Bronchial epithelial cell (primary cell): ENCODE results near the gene PLD1. TPM values are rescaled to one million over a fixed set of nuclear protein-coding genes. Genes with fewer than 3 reads are reported as not detected.

Experiments
- DNase-seq: peaks from one replicate; pipeline ENCODE4 v3.0.0-alpha.2; 2010; ENCODE audit warnings: low read depth
- FAIRE-seq: peaks from 2 replicates; lab custom pipeline; 2011; peaks lifted over from hg19 to GRCh38; lab: Jason Lieb, UNC
- H3K27me3 ChIP-seq: 2 replicates; pipeline ENCODE4 v1.5.1; 2011; ENCODE audit warnings: low read length; ENCODE audit not compliant: control insufficient read depth, insufficient read depth
- H3K36me3 ChIP-seq: 2 replicates; pipeline ENCODE4 v1.5.1; 2011; ENCODE audit warnings: low read length; ENCODE audit not compliant: control insufficient read depth, insufficient read depth
- H3K4me3 ChIP-seq: 2 replicates; pipeline ENCODE4 v1.5.1; 2011; ENCODE audit warnings: mild to moderate bottlenecking, low read depth, low read length, control low read depth
- total RNA-seq: library from RNA; depleted of rRNA; stranded (reverse); fragments of >200 nt; gene quantifications from 2 replicates; pipeline ENCODE4 v1.2.1, GENCODE V29; 2014
- TF ChIP-seq, protein P1 (sequence below): IDR thresholded peaks from 2 replicates; pipeline ENCODE4 v1.5.1; 2011; ENCODE audit warnings: mild to moderate bottlenecking, moderate library complexity, low read length, control low read depth, inconsistent platforms; ENCODE audit not compliant: insufficient read depth, severe bottlenecking

The PLD1 gene
- total RNA-seq, 1 donor from 2014 or later, result 10.5 TPM

GRCh38 chr3:171811913-171812335, 1.6 kb upstream of the PLD1 start:
- FAIRE-seq, result no peak
- peak; percentile 59 for DNase-seq
- Histone ChIP-seq H3K36me3 (no peaks in the 10 kb centered on the region), H3K27me3 (no peaks in the 10 kb centered on the region), H3K4me3 (no peak overlapping the region)
- TF ChIP-seq, protein P1, sequence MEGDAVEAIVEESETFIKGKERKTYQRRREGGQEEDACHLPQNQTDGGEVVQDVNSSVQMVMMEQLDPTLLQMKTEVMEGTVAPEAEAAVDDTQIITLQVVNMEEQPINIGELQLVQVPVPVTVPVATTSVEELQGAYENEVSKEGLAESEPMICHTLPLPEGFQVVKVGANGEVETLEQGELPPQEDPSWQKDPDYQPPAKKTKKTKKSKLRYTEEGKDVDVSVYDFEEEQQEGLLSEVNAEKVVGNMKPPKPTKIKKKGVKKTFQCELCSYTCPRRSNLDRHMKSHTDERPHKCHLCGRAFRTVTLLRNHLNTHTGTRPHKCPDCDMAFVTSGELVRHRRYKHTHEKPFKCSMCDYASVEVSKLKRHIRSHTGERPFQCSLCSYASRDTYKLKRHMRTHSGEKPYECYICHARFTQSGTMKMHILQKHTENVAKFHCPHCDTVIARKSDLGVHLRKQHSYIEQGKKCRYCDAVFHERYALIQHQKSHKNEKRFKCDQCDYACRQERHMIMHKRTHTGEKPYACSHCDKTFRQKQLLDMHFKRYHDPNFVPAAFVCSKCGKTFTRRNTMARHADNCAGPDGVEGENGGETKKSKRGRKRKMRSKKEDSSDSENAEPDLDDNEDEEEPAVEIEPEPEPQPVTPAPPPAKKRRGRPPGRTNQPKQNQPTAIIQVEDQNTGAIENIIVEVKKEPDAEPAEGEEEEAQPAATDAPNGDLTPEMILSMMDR, result no peak

DNA sequence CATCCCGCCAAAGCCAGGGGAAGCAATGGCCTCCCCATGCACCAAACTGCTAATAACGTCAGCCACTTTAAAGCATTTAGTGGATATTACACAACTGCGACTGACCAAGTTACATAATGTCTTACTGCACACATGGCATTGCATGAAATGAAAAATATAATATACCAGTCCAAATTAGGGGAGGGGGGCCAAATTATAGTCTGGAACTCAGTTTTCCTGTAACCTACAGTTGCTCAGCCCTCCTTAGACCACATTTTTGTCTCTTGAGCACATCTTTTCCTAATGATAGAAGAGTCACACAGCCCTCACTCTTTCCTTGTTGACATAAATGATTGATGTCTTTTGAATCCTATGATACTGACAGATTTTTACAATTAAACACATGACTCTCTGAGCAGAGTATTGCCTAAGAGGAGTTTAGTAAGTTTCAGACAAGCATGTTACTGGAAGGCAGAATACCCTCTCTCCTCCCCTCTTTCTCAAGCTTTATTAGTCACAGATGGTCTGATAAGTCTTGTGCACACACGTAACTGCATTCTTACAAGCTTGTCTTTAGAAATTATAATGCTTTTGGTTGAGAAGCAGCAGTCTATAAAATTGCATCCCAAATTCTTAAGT, 1.1 kb upstream of the PLD1 start:
- DNase-seq (peak; percentile 98), FAIRE-seq (no peak)
- TF ChIP-seq, protein P1, result no peak
- no peaks in the 10 kb centered on the region for H3K27me3 ChIP-seq
- no peak overlapping the region for H3K4me3 ChIP-seq
- H3K36me3 ChIP-seq, result no peaks in the 10 kb centered on the region

- H3K36me3 ChIP-seq, result no peaks in the 10 kb centered on the region
- TF ChIP-seq, protein P1, result no peak
- FAIRE-seq, result no peak
- DNase-seq, result no peak
- H3K27me3 ChIP-seq, result no peaks in the 10 kb centered on the region
- peak overlapping the region; percentile 53 for H3K4me3 ChIP-seq
These were observed 479 bp upstream of the PLD1 start for GRCh38 chr3:171810629-171811294.

DNA sequence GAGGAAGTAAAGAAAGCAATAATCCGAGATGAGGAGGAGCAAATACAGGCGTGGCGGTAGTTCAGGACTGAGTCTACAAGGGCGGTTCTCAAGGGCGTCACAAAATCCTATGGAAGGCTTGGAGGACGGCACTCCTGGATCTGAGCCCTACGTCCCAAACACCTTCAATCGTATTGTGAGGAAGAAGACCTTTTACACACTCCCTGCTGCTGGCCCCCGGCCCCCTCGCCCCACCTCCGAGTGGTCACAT, 747 bp downstream of the PLD1 start:
- Histone ChIP-seq H3K36me3 (no peaks in the 10 kb centered on the region), H3K4me3 (peak overlapping the region; percentile 53), H3K27me3 (no peaks in the 10 kb centered on the region)
- FAIRE-seq (no peak), DNase-seq (peak; percentile 58)
- TF ChIP-seq, protein P1, result no peak

DNA sequence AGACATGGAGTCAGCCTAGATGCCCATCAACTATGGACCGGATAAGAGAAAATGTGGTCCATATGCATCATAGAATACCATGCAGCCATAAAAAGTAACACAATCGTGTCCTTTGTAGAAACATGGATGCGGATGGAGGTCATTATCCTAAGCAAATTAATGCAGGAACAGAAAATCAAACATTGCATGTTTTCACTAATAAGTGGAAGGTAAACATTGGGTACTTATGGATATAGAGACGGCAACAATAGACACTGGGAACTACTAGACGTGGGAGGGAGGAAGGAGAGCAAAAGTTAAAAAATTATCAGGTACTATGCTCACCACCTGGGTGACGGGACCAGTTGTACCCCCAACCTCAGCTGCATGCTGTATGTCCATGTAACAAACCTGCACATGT, 2.5 kb downstream of the PLD1 start:
- TF ChIP-seq, protein P1, result no peak
- DNase-seq, result no peak
- H3K4me3 ChIP-seq, result no peak overlapping the region
- H3K27me3 ChIP-seq, result no peaks in the 10 kb centered on the region
- FAIRE-seq, result no peak
- H3K36me3 ChIP-seq, result no peaks in the 10 kb centered on the region
